Muscle layer of colon (tissue), 2 donors: ENCODE measurements around the gene CES5A.
A peak's percentile ranks its signal among the peaks of the same experiment; 100 is the strongest.
"Not testable (repeated sequence)": the region's sequence is repeated elsewhere in the genome, so short reads cannot be mapped to it uniquely, and the experiment has no call there.

ENCODE experiments used
- H3K27ac ChIP-seq: one replicate; pipeline ENCODE4 v1.7.0; 2013; ENCODE audit warnings: low read depth, mild to moderate bottlenecking, low read length, moderate library complexity
- H3K27me3 ChIP-seq, 2 donors: one replicate each; pipeline ENCODE4 v1.7.0; 2013; ENCODE audit warnings: low read length in 2 of 2, mild to moderate bottlenecking in 2 of 2; ENCODE audit not compliant: insufficient read depth in 2 of 2, control insufficient read depth in 1 of 2
- H3K36me3 ChIP-seq: one replicate; pipeline ENCODE4 v1.7.0; 2013; ENCODE audit warnings: mild to moderate bottlenecking, low read length; ENCODE audit not compliant: insufficient read depth
- H3K4me1 ChIP-seq: one replicate; pipeline ENCODE4 v1.7.0; 2013; ENCODE audit warnings: mild to moderate bottlenecking, low read length; ENCODE audit not compliant: insufficient read depth
- H3K4me3 ChIP-seq, 2 donors: one replicate each; pipeline ENCODE4 v1.7.0; 2013; ENCODE audit warnings: low read length in 2 of 2, low read depth in 1 of 2, mild to moderate bottlenecking in 1 of 2, moderate library complexity in 1 of 2
- H3K9ac ChIP-seq: one replicate; pipeline ENCODE4 v1.7.0; 2013; ENCODE audit warnings: low read length
- H3K9me3 ChIP-seq: one replicate; pipeline ENCODE4 v1.7.0; 2013; ENCODE audit warnings: mild to moderate bottlenecking, low read length
- donor health status: abdominal sarcoma.
- donor health status: Adenocarcinoma of cecum.

Gene CES5A

GRCh38 chr16:55839115-55839514 lies 36.1 kb downstream of the CES5A start:
- H3K9ac ChIP-seq: no peak overlapping the region
- H3K4me3 ChIP-seq: no peak overlapping the region
- H3K27ac ChIP-seq: no peak overlapping the region
- no peaks in the 10 kb centered on the region for H3K27me3 ChIP-seq
- no peaks in the 10 kb centered on the region for H3K36me3 ChIP-seq
- no peaks in the 10 kb centered on the region for H3K4me1 ChIP-seq
- no peaks in the 10 kb centered on the region for H3K9me3 ChIP-seq

GRCh38 chr16:55836158-55836611 lies 39.0 kb downstream of the CES5A start:
- Histone ChIP-seq H3K27ac (no peak overlapping the region), H3K4me3 (no peak overlapping the region)

GRCh38 chr16:55835581-55835980 lies 39.6 kb downstream of the CES5A start:
- no peaks in the 10 kb centered on the region for H3K36me3 ChIP-seq
- no peaks in the 10 kb centered on the region for H3K9me3 ChIP-seq
- no peaks in the 10 kb centered on the region for H3K27me3 ChIP-seq
- H3K9ac ChIP-seq: no peak overlapping the region
- no peak overlapping the region for H3K27ac ChIP-seq
- no peaks in the 10 kb centered on the region for H3K4me1 ChIP-seq
- no peak overlapping the region for H3K4me3 ChIP-seq

More at GRCh38 chr16:55836158-55836611, 39.0 kb downstream of the CES5A start:
- Histone ChIP-seq H3K9me3 (no peaks in the 10 kb centered on the region), H3K4me1 (no peaks in the 10 kb centered on the region), H3K27me3 (no peaks in the 10 kb centered on the region), H3K36me3 (no peaks in the 10 kb centered on the region), H3K9ac (no peak overlapping the region)

- H3K9me3 ChIP-seq, H3K27ac ChIP-seq, H3K4me3 ChIP-seq, H3K4me1 ChIP-seq, H3K36me3 ChIP-seq, H3K27me3 ChIP-seq, H3K9ac ChIP-seq: not testable (repeated sequence)
Observed at GRCh38 chr16:55835173-55835572, 40.0 kb downstream of the CES5A start.

GRCh38 chr16:55834049-55834448 lies 41.1 kb downstream of the CES5A start:
- Histone ChIP-seq H3K9me3 (no peaks in the 10 kb centered on the region), H3K27ac (peak overlapping the region; percentile 80), H3K4me3 (no peak overlapping the region), H3K27me3 (no peaks in the 10 kb centered on the region), H3K9ac (no peak overlapping the region), H3K4me1 (peaks cover 3% of the 10 kb centered on the region), H3K36me3 (no peaks in the 10 kb centered on the region)

- H3K9me3 ChIP-seq: no peaks in the 10 kb centered on the region
- H3K36me3 ChIP-seq: no peaks in the 10 kb centered on the region
- peak within 1 kb of the TSS; percentile 80 for H3K27ac ChIP-seq
- peak within 1 kb of the TSS; percentile 20 to 56 for H3K4me3 ChIP-seq
- H3K9ac ChIP-seq: peak within 1 kb of the TSS; percentile 84
- H3K4me1 ChIP-seq: peaks cover 3% of the 10 kb centered on the region
- no peaks in the 10 kb centered on the region for H3K27me3 ChIP-seq
Observed at GRCh38 chr16:55832773-55833691, 42.1 kb downstream of the CES5A start, which contains the start of gene CES1. Gene CES1, minus strand, starts transcription at chr16:55833096. Its CDS starts 41 bp downstream, at chr16:55833055.

GRCh38 chr16:55832425-55832772 lies 42.8 kb downstream of the CES5A start:
- peak overlapping the region; percentile 78 for H3K27ac ChIP-seq
- peaks cover 3% of the 10 kb centered on the region for H3K4me1 ChIP-seq
- H3K9ac ChIP-seq: peak overlapping the region; percentile 84
- H3K27me3 ChIP-seq: no peaks in the 10 kb centered on the region
- peak overlapping the region; percentile 20 to 56 for H3K4me3 ChIP-seq
- H3K36me3 ChIP-seq: no peaks in the 10 kb centered on the region
- no peaks in the 10 kb centered on the region for H3K9me3 ChIP-seq

- peaks cover 3% of the 10 kb centered on the region for H3K4me1 ChIP-seq
- no peaks in the 10 kb centered on the region for H3K36me3 ChIP-seq
- no peaks in the 10 kb centered on the region for H3K27me3 ChIP-seq
- no peaks in the 10 kb centered on the region for H3K9me3 ChIP-seq
- H3K27ac ChIP-seq: no peak overlapping the region
- H3K4me3 ChIP-seq: no peak overlapping the region
- no peak overlapping the region for H3K9ac ChIP-seq
Observed at GRCh38 chr16:55830658-55831294, 44.4 kb downstream of the CES5A start.

- H3K27ac ChIP-seq, H3K9me3 ChIP-seq, H3K9ac ChIP-seq, H3K4me3 ChIP-seq, H3K4me1 ChIP-seq, H3K36me3 ChIP-seq, H3K27me3 ChIP-seq: not testable (repeated sequence)
Observed at GRCh38 chr16:55829232-55829631, 45.9 kb downstream of the CES5A start.

- no peaks in the 10 kb centered on the region for H3K36me3 ChIP-seq
Observed at GRCh38 chr16:55828680-55829079, 46.5 kb downstream of the CES5A start.

GRCh38 chr16:55825115-55825728 lies 50.0 kb downstream of the CES5A start:
- Histone ChIP-seq H3K36me3 (peaks cover 16% of the 10 kb centered on the region), H3K27me3 (no peaks in the 10 kb centered on the region), H3K27ac (no peak overlapping the region), H3K4me3 (no peak overlapping the region), H3K9me3 (no peaks in the 10 kb centered on the region), H3K9ac (no peak overlapping the region), H3K4me1 (peaks cover 3% of the 10 kb centered on the region)

More at GRCh38 chr16:55828680-55829079, 46.5 kb downstream of the CES5A start:
- Histone ChIP-seq H3K27ac (no peak overlapping the region), H3K9ac (no peak overlapping the region), H3K27me3 (no peaks in the 10 kb centered on the region), H3K9me3 (no peaks in the 10 kb centered on the region), H3K4me3 (no peak overlapping the region), H3K4me1 (peaks cover 3% of the 10 kb centered on the region)
